HG03045 (cell line): ENCODE data around the gene NDUFA9.

Experiments
- ATAC-seq: cut with Tn5 transposase; IDR thresholded peaks from one replicate; pipeline ENCODE4 v1.9.1; 2021; ENCODE audit warnings: mild to moderate bottlenecking, moderate library complexity; ENCODE audit not compliant: unreplicated experiment

NDUFA9 gene

DNA sequence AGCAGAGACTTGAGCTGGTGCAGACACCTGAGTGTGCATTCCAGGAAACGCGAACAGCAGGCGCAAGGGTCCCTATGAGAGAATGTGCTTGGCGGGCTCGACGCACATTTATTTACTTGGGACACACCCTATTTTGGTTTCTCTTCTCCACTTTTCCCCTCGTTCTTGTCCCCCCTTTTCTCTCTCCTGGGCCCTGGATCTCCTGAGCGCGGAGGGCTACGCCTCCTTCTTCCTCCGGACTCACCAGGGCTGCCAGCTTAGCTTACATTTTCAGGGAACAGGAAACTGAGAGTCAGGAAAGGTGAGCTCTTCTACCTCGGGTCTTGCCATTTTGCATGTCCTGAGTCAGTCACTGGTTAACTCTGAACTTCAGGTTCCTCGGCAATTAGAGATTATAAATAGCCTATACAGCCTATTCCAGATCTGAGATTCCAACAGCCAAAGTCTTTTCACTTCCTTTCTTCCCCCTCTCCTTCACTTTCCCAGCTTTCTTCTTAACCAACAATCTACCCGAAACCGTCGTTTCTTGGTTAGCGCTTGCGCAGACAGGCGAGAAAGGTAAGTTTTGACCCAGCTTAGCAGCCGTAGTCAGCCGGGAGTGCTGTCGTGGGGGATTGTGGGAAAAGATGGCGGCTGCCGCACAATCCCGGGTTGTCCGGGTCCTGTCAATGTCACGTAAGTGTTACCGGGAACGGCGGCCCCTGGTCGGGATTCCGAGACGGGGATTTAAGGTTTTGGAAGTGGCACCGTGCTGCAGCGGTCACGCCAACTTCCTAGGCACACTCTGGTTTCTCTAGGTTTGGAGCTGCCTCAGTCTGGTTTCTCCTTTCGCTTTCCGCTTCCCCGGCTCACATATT, at the start of gene NDUFA9, which contains the start of gene AKAP3:
Gene NDUFA9 (plus strand): TSS at position 614 of the 857 bp plus-strand sequence. CDS start 13 bp downstream, at position 627.
Gene AKAP3 (minus strand): TSS at position 551 of the 857 bp plus-strand sequence. CDS start 10,855 bp downstream, outside the sequence.
- ATAC-seq = peak; percentile 88

DNA sequence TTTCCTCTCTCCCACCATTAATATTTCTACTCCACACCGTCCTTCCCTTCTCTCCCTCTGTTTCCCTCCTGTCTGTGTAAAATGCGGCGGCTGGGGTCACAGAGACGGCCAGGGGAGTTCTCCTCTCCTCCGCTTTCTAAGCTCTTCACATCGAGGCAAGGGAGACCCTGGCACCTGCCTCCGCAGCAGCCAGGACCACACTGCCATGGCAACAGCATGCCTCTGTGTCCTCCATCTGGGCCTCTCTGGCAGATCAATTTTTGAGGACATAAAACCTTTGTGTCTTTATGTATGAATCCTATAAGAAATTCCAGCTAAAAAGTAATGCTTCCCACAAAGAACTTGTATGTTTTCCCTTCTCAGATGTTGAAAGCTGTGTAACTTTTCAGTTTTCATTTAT, 45.5 kb upstream of the NDUFA9 start:
- no peak for ATAC-seq

DNA sequence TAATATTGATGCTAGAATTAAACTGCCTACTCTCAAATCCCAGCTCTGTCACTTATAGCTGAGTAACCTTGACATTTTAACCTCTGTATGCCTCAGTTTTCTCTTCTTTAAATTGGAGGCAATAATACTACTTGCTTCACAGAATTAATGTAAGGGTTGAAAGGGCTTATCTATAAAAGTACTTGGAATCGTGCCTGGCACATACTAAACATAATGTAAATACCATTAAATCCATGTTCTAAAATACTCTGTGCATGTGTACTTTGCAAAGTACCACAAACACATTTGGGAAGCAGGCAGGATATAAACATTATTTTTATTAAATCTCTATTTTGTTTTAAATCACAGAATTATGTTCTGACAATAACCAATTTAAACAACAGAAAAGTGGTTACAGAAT, 45.0 kb upstream of the NDUFA9 start:
- ATAC-seq = no peak

DNA sequence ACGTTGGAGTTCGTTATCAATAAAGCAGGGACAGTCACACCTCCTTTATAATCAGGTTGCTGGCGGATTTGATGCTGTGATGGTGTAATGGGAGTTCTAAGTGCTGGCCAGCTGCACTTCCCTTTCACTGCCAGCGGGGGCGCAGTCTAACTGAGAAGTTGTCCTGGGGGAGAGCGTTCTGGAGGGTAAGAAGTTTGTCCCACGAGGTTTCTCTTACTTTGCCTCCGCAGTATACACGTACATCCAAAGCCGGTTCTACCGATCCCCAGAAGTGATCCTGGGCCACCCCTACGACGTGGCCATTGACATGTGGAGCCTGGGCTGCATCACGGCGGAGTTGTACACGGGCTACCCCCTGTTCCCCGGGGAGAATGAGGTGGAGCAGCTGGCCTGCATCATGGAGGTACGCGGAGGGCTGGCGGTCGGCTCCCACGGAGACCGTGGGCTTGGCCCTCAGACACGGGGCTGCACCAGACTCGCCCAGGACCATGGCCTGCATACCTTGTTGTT, 44.2 kb upstream of the NDUFA9 start:
- ATAC-seq = peak; percentile 96

DNA sequence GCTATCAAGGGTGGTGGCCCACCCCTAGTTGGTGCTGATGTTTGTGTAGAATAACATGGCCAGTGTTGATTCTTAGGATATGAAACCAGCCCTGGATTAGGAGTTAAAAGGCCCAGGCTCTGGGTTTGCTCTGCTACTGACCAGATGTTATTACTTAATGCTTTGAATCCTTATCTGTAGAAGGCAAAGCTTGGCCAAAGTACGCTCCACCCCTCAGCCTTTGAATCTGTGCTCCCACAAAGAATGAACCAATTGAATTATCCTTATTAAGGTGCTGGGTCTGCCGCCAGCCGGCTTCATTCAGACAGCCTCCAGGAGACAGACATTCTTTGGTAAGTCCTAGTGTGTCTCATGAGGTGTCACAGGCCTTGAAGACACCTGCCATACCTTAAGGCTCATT, 41.9 kb upstream of the NDUFA9 start:
- ATAC-seq = no peak

DNA sequence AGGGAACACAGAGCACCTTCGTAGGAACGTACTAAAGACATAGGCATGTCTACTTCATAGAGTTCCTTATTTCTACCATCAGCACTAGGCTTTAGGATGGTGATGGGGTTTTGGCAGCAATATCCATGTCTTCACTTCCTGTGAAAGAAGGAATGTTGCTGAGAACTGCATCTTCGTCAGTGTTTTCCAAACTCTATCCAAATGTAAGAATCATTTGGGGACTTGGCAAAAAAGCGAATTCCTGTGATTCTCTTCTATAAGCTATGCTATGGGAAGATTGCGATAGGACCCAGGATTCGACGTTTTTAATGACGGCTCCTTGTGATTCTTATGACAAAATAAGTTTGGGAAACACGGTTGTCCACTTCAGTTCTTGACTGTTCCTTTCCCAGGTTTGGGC, 39.8 kb upstream of the NDUFA9 start:
- ATAC-seq = no peak

DNA sequence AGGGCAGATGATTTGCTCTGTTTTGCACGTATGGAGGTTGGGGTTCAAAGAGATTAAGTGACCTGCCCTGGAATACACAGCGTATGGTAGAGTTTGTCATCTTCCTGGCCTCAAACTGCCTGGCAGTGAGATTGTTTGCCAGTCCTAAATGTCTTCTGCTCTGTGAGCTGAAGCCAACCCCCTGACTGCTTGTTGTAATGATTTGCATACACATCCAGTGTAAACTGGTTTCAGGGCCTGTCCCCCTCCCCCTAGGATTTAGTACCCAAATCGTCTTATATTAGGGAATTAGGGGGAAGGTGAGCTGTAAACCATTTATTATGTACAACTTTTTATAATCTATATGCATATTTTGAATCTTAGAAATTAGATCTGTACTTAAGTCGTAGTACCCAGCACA, 38.4 kb upstream of the NDUFA9 start:
- ATAC-seq = no peak

DNA sequence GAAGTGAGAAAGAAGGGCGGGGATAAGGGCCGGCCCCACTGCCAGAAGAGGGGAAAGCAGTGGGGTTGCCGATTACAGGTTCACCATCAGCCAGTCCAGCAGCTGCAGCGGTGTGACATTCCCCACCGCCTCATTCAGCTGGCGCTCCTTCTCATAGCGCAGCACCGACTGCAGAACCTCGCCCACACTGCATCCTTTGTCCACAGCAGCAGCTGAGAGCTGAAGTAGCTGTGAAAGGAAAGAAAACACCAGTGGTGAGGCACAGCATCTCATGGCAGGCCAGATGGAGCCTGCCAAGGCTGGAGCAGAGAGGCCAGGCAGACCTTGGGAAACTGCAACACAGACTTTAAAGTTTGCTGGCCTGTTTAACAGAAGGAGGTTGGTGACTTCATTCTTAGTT, 33.2 kb upstream of the NDUFA9 start:
- no peak for ATAC-seq

DNA sequence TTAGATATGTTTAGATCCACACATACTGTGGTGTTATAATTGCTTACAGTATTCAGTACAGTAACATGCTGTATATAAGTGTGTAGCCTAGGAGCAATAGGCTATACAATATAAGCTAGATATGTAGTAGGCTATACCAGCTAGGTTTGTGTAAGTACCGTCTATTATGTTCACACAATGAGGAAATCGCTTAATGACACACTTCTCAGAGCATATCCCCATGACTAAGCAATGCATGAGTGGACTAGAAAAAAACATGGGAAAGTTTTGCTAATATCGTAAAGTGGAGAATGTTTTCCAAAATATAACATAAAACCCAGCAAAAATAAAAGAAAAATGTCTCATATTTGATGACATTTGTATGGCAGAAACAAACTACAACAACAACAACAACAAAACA, 27.4 kb upstream of the NDUFA9 start:
- ATAC-seq = no peak

DNA sequence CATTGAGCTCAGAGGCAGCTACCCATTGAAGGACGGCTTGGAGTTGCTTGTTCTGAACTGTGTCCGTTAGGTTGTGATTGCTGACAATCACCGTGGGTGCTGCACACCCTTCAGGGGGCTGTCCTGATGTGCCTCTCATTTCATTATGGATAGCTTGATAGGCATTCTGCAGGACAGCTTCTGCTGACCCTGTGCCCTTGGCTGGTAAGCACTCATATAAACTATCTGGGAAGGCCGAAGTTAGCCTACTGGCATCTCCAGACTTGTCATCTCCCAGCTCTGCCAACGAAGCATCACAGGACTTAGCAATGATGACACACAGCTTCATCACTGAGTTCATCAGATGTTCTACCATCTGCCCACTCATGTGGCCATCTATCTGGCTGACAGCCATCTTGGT, 22.4 kb upstream of the NDUFA9 start:
- ATAC-seq = no peak

DNA sequence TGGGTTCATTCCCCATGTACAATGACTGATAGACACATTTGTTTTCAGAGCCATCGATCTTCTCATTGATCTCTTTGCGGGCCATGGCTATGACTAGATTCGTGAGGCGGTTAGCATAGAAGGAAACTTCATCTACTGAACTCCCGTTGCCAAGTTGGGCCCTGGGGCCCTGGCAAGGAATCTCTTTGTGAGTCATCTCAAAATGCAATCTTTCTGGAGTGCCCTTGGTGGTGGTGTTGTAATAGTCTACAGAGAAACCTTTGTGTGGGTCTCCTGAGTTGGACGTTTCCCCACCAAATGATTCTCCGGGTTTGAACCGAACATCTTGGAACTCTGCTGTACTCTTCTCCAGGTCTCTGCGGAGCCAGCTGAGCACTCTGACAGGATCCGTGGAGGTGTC, 20.5 kb upstream of the NDUFA9 start:
- ATAC-seq = no peak

DNA sequence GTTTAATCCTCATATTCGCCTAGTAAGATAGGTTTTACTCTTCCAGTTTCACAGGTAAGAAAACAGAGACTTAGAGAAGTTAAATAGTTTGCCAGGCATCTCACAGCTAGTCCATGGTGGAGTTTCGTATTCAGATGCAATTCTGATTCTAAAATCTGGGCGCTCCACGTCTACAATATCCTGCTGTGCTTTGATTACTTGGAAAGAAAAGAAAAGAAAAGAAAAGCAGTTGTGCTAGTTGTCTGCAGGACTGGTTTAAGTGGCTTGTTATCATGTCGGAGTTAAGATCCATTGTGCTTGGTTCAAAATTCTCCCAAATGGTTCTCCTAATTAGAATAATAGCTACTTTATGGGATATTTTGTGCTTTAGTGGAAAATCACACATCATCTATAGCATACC, 18.7 kb upstream of the NDUFA9 start:
- ATAC-seq = no peak

DNA sequence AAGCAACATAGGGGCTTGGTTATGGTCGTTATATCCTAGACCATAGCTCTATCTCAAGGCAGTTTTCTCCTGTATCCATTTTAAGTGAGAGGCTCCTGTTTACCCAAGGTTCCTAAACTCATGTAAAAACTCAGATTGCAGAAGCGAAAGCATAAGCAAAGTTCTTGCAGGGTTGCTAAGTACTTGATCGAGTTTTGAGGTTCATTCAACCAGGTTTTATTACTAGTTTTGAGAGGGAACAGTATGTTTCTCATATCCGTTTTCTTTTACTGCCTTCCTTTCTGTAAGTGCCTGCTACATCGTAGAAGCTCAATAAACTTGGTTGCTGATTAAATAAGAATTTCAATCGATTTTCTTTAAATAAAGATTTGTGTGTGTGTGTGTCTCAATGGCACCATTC, 5.2 kb upstream of the NDUFA9 start:
- ATAC-seq = no peak

DNA sequence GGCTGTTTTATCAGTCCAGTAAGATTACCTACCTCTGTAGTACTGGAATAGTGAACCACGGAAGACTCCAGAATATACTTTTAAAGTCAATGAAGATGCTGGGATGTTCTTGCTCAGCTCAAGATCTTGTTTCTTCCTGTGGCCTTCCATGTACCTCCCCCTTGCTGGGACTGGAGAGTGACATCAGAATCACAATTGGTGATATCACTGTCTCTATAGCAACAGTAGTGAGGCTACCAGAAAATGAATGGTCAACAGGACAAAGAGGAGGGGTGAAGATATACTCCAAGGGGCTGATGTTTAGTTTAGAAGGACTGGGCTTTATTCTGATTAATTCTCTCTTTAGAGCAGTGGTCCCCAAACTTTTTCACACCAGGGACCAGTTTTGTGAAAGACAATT, 3.9 kb upstream of the NDUFA9 start:
- no peak for ATAC-seq

DNA sequence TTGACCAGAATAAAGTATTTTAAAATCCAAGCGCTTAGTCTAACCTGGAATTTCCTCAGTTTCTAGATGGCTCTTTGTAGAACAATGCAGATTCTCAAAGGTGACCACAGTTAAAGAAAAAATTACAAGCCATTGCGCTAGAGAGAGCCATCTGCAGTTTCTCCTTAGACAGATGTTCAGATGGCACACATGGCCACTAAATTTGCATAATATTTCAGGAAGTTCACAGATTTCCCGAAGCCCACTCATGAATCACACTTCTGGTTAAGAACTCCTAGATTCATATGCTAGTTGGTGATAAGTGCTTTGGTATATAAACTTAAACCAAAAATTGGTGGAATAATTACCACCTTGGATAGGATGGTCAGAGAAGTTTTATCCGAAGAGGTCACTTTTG, 812 bp upstream of the NDUFA9 start:
- ATAC-seq = no peak

DNA sequence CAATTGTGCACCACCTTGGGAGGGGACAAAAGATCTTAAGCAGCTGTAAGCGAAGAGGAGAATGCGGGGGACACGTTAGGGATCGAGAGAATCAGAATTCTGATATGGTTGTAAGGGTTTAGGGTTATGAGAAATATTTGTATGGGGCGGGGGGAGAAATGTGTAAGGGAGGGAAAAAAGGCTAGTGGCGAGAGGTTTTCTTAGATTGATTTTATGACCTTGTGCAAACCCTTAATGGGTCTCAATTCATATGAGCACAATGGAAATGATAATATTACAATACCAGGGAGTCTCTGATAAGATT, 396 bp downstream of the NDUFA9 start:
- ATAC-seq = no peak

DNA sequence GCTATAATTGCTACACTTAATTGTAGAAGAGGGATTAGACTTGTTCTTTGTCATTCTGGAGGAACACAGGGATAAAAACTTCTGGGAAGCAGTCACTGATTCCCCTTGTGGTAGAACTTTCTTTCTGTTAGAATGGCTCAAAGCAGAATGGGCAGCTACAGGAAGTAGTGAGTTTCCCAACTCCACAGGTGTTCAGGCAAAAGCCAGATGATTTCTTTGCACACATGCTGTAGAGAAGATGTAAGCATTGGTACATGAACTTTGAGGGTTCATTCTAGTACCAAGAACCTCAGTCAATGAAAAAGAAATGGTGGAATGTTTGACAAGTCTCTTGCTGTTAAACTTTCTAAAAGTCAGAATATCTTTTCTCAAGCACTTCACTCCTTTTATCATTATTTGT, 4.3 kb downstream of the NDUFA9 start:
- ATAC-seq = no peak

DNA sequence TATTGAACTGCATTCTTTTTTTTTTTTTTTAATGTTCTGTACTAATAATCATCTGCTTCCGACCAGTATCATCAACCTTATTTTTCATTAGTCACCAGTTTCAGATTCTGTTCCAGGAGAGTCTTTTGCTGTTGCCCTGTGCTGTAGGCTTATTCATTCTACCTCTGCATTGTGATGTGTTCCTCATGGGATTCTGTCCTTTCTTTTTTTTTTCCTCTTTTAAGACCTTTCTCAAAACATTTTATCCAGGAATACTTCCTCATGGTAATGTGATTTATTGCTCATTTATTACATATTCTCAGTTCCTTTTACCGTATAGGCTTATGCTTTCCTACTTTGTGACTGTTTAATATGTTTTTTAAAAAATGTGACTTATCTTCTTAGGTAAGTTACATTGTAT, 4.8 kb downstream of the NDUFA9 start:
- no peak for ATAC-seq

DNA sequence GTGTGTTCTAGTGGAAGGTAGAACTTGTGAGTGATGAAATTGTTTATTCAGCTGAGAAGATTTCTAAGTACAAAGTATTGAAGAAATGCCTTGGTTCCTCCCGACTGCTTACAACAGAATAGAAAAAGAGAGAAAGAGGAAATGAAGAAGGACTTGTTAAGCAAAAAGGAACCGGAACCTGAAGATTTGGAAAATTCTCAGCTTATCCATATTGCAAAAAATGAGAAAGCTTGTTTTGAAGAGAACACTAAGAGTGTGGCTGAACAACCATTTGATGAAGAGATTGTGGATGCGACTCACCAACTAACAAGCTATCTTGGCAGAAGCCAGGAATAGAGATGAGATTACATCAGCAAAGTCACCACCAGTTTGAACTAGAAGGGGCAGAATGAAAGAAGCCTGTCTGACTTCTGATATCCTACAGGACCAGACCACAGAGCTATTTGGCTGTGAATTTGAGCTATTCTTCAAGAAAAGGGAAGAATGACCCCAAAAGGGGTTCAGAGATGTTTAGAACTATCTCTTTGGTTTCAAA, 15.1 kb downstream of the NDUFA9 start:
- no peak for ATAC-seq

DNA sequence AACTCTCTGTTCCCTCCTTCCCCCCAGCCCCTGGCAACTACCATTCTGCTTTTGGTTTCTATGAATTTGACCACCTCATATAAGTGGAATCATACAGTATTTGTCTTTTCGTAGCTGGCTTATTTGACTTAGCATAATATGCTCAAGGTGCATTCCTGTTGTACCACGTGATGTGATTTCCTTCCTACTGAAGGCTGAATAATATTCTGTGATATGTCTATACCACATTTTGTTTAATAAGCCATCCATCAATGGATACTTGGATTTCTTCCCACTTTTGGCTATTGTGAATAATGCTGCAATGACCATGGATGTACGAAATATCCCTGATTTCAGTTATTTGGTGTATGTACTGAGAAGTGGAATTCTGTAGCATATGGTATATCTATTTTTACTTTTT, 16.3 kb downstream of the NDUFA9 start:
- ATAC-seq = no peak

DNA sequence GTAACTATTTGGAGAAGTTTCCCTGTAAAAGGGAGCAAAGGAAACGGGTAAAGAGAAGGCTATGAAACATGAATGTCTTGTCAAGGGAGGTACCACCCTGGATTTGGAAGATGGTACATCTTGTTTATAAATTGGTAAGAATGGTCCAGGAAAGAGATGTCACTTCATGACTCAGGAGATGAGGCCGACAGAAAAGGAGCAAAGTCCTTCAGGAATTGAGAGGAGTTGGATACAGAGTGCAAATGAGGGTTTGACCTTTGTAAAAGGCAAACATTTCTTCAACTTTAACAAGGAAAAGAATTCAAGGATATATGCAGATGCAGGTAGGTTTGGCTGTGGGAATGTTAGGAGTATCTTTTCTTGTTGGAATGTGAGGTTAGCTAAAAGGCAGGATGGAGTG, 30.8 kb downstream of the NDUFA9 start:
- ATAC-seq = no peak

DNA sequence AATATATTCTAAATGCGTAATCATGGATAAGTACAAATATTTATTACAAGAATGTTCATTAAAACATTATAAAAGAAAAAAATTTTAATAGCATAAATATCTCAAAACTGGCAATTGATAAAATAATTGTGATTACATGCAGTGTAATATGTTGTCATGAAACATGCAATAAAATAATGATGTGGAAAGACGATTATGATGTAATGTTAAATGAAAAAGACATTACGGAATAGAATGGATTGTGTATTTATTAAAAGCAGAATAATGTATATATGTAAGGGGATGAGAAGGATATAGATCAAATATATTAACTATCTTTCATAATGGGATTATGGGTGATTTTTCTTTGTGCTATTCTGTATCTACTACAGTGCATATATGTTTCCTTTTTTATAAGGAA, 32.8 kb downstream of the NDUFA9 start:
- ATAC-seq = no peak

DNA sequence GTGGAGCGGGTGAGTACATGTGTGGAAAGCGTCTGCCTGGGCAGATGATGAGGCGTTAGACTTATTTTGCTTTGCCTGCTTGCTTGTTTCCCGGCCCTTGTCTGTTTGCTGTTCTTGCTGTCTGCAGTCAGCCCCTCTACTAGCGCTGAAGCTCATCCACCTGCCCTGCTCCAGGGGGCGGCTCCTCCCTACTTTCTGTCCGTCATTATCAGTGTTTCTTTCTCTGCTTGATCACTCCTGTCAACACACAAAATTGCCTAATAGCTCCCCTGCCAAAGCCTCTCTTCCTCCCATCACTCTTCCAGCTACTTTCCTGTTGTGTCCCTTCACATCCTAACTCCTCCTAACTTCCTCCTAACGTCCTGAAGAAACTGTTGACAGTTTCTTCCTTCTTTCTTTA, 36.4 kb downstream of the NDUFA9 start:
- no peak for ATAC-seq
